IMR-90 (cell line): ENCODE data around the gene NPFFR1. TPM values are rescaled to one million over a fixed set of nuclear protein-coding genes. Genes with fewer than 3 reads are reported as not detected.
A peak's percentile ranks its signal among the peaks of the same experiment; 100 is the strongest.

Source experiments
- ATAC-seq: fragments of 200-7000 bp; cut with Tn5 transposase; 2 replicates; pipeline ENCODE4 v1.9.1; 2020; ENCODE audit warnings: low read depth, mild to moderate bottlenecking, moderate library complexity
- BruUV-seq: library from RNA; stranded (reverse); fragments of 400-500 nt; replicated peaks from 2 replicates; lab custom pipeline; 2021; lab: Mats Ljungman, UMichigan
- CTCF ChIA-PET: fragments of 300-600 bp; formaldehyde crosslinking; extraction: SDS; loops from one replicate; lab custom pipeline; 2021; ENCODE audit warnings: antibody characterized with exemption; lab: Yijun Ruan, JAX
- POLR2A ChIA-PET: fragments of 300-600 bp; sonication (Branson Sonifier 250); formaldehyde crosslinking; loops from one replicate; lab custom pipeline; 2022; ENCODE audit warnings: antibody characterized with exemption; ENCODE audit not compliant: unreplicated experiment; lab: Charles Lee
- DNase-seq: peaks from one replicate; pipeline ENCODE4 v3.0.0; 2013
- H2AFZ ChIP-seq: replicated peaks from 2 replicates; pipeline ENCODE3; 2013; ENCODE audit warnings: low read length, mild to moderate bottlenecking; ENCODE audit not compliant: poor library complexity
- H2AK5ac ChIP-seq: 2 replicates; pipeline ENCODE4 v1.6.1; 2013; ENCODE audit warnings: low read depth, low read length, inconsistent platforms
- H2AK9ac ChIP-seq: replicated peaks from 2 replicates; pipeline ENCODE3; 2013; ENCODE audit warnings: mild to moderate bottlenecking, low read depth, low read length, moderate library complexity; ENCODE audit not compliant: poor library complexity
- H2BK120ac ChIP-seq: 2 replicates; pipeline ENCODE4 v1.6.1; 2013; ENCODE audit warnings: low read depth, low read length, inconsistent platforms
- H2BK15ac ChIP-seq: 3 replicates; pipeline ENCODE4 v1.6.1; 2013; ENCODE audit warnings: low read depth, low read length, inconsistent platforms
- H2BK20ac ChIP-seq: 2 replicates; pipeline ENCODE4 v1.6.1; 2013; ENCODE audit warnings: low read depth, mild to moderate bottlenecking, inconsistent platforms, low read length, moderate library complexity
- H2BK5ac ChIP-seq: 2 replicates; pipeline ENCODE4 v1.6.1; 2013; ENCODE audit warnings: mild to moderate bottlenecking, low read depth, low read length, inconsistent platforms; ENCODE audit not compliant: poor library complexity, severe bottlenecking
- H3K14ac ChIP-seq: replicated peaks from 2 replicates; pipeline ENCODE4 v1.6.1; 2013; ENCODE audit warnings: low read depth, low read length, inconsistent platforms
- H3K18ac ChIP-seq: 2 replicates; pipeline ENCODE4 v1.6.1; 2013; ENCODE audit warnings: low read depth, low read length, control low read depth
- H3K23ac ChIP-seq: 2 replicates; pipeline ENCODE4 v1.6.1; 2013; ENCODE audit warnings: low read depth, low read length, inconsistent platforms
- H3K27ac ChIP-seq: 2 replicates; pipeline ENCODE4 v1.5.1; 2013; ENCODE audit warnings: mild to moderate bottlenecking, control low read depth, low read length; ENCODE audit not compliant: insufficient read depth
- H3K27me3 ChIP-seq: 2 replicates; pipeline ENCODE4 v1.6.1; 2013; ENCODE audit warnings: low read length; ENCODE audit not compliant: control insufficient read depth, insufficient read depth
- H3K36me3 ChIP-seq: 2 replicates; pipeline ENCODE4 v1.6.1; 2013; ENCODE audit warnings: low read length, mixed read lengths; ENCODE audit not compliant: control insufficient read depth, insufficient read depth
- H3K4ac ChIP-seq: 2 replicates; pipeline ENCODE4 v1.6.1; 2013; ENCODE audit warnings: low read depth, low read length, inconsistent platforms
- H3K4me1 ChIP-seq: 2 replicates; pipeline ENCODE4 v1.6.1; 2013; ENCODE audit warnings: low read length, mixed read lengths; ENCODE audit not compliant: control insufficient read depth, insufficient read depth
- H3K4me2 ChIP-seq: 2 replicates; pipeline ENCODE4 v1.6.1; 2013; ENCODE audit warnings: low read depth, mild to moderate bottlenecking, control low read depth, low read length, moderate library complexity
- H3K4me3 ChIP-seq: 2 replicates; pipeline ENCODE4 v1.5.1; 2013; ENCODE audit warnings: low read depth, mild to moderate bottlenecking, control low read depth, low read length, moderate library complexity; ENCODE audit not compliant: insufficient read depth
- H3K56ac ChIP-seq: 2 replicates; pipeline ENCODE4 v1.6.1; 2013; ENCODE audit warnings: low read length, inconsistent platforms; ENCODE audit not compliant: insufficient read depth; ENCODE audit errors: extremely low read depth
- H3K79me1 ChIP-seq, 2 experiments: 2 replicates each; pipeline ENCODE4 v1.6.1; 2013; ENCODE audit warnings: low read length in 2 of 2, inconsistent platforms in 1 of 2, low read depth in 1 of 2
- H3K9ac ChIP-seq: 2 replicates; pipeline ENCODE4 v1.6.1; 2013; ENCODE audit warnings: low read depth, low read length, control low read depth
- H3K9me1 ChIP-seq: 2 replicates; pipeline ENCODE4 v1.6.1; 2013; ENCODE audit warnings: low read length, inconsistent platforms; ENCODE audit not compliant: insufficient read depth
- H3K9me3 ChIP-seq: 2 replicates; pipeline ENCODE4 v1.6.1; 2013; ENCODE audit warnings: low read length; ENCODE audit not compliant: control insufficient read depth, insufficient read depth
- H4K20me1 ChIP-seq: 2 replicates; pipeline ENCODE4 v1.6.1; 2013; ENCODE audit warnings: low read length, inconsistent platforms; ENCODE audit not compliant: insufficient read depth
- H4K5ac ChIP-seq: 2 replicates; pipeline ENCODE4 v1.6.1; 2013; ENCODE audit warnings: mild to moderate bottlenecking, low read depth, low read length, control low read depth
- H4K8ac ChIP-seq, 2 experiments: 2 replicates each; pipeline ENCODE4 v1.6.1; 2013; ENCODE audit warnings: low read depth in 2 of 2, low read length in 2 of 2, control low read depth in 1 of 2, inconsistent platforms in 1 of 2
- H4K91ac ChIP-seq: 2 replicates; pipeline ENCODE4 v1.6.1; 2013; ENCODE audit warnings: low read depth, low read length, inconsistent platforms; ENCODE audit not compliant: insufficient read depth
- FOS ChIP-seq: fragments of 150-350 bp; IDR thresholded peaks from 2 replicates; pipeline ENCODE4 v1.6.1; 2016; ENCODE audit warnings: low read depth, low read length
- POLR2A ChIP-seq: IDR thresholded peaks from 2 replicates; pipeline ENCODE4 v1.6.1; 2012; ENCODE audit warnings: mild to moderate bottlenecking, low read depth, low read length
- WGBS, 2 experiments: methylation state at CpG; one replicate each; pipeline versions ENCODE4 v1.1.5 to v1.1.7; 2013; ENCODE audit warnings: missing lambda C conversion rate in 2 of 2; ENCODE audit not compliant: insufficient read length in 1 of 2; ENCODE audit errors: extremely low coverage in 2 of 2; 5-methylcytosine and 5-hydroxymethylcytosine counted together
- dilution Hi-C: fragments of 300-500 bp; cut with HindIII; formaldehyde crosslinking; loops from one replicate; pipeline ENCODE4 v1.14.3; 2018; ENCODE audit warnings: low sequenced_read_pairs; ENCODE audit not compliant: unreplicated experiment
- in situ Hi-C: fragments of 300-500 bp; cut with MboI; formaldehyde crosslinking; loops from 3 replicates; pipeline ENCODE4 v1.14.3; 2019; ENCODE audit warnings: low sequenced_read_pairs, inconsistent platforms, mixed read lengths
- intact Hi-C: fragments of 100-400 bp; cut with micrococcal nuclease; formaldehyde crosslinking; loops from 2 replicates; pipeline ENCODE4 v1.10.0; 2022
- polyA plus RNA-seq, 3 experiments: library from polyadenylated mRNA; depleted of rRNA; stranded (reverse); fragments of >200 nt; gene quantifications; 2 replicates each; pipeline ENCODE4 v1.2.3, GENCODE V29; 2012; ENCODE audit warnings: low replicate concordance in 1 of 3
- total RNA-seq: library from RNA; depleted of rRNA; stranded (reverse); fragments of >200 nt; gene quantifications from 2 replicates; pipeline ENCODE4 v1.2.3, GENCODE V29; 2012

NPFFR1 gene
- total and polyA plus RNA-seq, 2 of the 4 experiments (the other 2 are of a cell fraction) = not detected

- in situ Hi-C loops = loop anchor here (5.0 kb wide), 1 partner anchor 130 kb away; no protein-coding TSS in a partner anchor
- TF ChIP-seq POLR2A = 0 out of 2 replicates have a peak, but pooled peaks have one; percentile 5
- no peak for TF ChIP-seq FOS
Observed at GRCh38 chr10:70232859-70233108, 51.0 kb downstream of the NPFFR1 start.

More at GRCh38 chr10:70232859-70233108, 51.0 kb downstream of the NPFFR1 start:
- H3K18ac ChIP-seq = no peak overlapping the region; the same call in 1 of the 2 replicates
- H3K36me3 ChIP-seq = 0 out of 2 replicates have a peak, but pooled peaks cover 4% of the 10 kb centered on the region
- H3K79me1 ChIP-seq = peaks cover 24 to 44% of the 10 kb centered on the region in 2 experiments
- no peaks in the 10 kb centered on the region for H3K9me3 ChIP-seq
- peak overlapping the region; percentile 70 for H3K9ac ChIP-seq
- BruUV-seq = no TSS peak
- peak overlapping the region; percentile 29 for H2BK5ac ChIP-seq
- peaks cover 2% of the 10 kb centered on the region; the same call in 1 of the 2 replicates for H3K4me1 ChIP-seq
- H3K9me1 ChIP-seq = 0 out of 2 replicates have a peak, but pooled peaks cover 2% of the 10 kb centered on the region
- H3K4ac ChIP-seq = peak overlapping the region; percentile 88
- H2BK15ac ChIP-seq = no peak overlapping the region
- H3K4me2 ChIP-seq = peak overlapping the region; percentile 69
- H3K23ac ChIP-seq = peak overlapping the region; percentile 77
- peaks cover 17% of the 10 kb centered on the region for H4K20me1 ChIP-seq
- no peaks in the 10 kb centered on the region for H3K27me3 ChIP-seq
- ChIA-PET CTCF (interaction anchor here (0.6 to 1.5 kb wide), 2 partner anchors 124 to 132 kb away, joined by 3 to 6 read pairs; no protein-coding TSS in a partner anchor), POLR2A (no interaction called here)
- H3K56ac ChIP-seq = peak overlapping the region; percentile 80
- H3K4me3 ChIP-seq = peak overlapping the region; percentile 76
- peak overlapping the region; percentile 79; the same call in 1 of the 2 replicates for H4K91ac ChIP-seq
- peak overlapping the region; percentile 47 for H3K27ac ChIP-seq
- no CpG with 5 or more reads among the region's 18 CpGs for WGBS, 2 experiments
- H2AK9ac ChIP-seq = peak overlapping the region; percentile 94
- intact Hi-C loops = loop anchor here (1.0 kb wide), 2 partner anchors 35 to 132 kb away; no protein-coding TSS in a partner anchor
- dilution Hi-C loops = no loop called here
- H2AK5ac ChIP-seq = peak overlapping the region; percentile 31; the same call in 1 of the 2 replicates
- H4K5ac ChIP-seq = no peak overlapping the region
- no peak overlapping the region for H2BK120ac ChIP-seq
- peak overlapping the region; percentile 66 for H3K14ac ChIP-seq
- peak overlapping the region; percentile 99 for H2AFZ ChIP-seq
- no peak for ATAC-seq
- H2BK20ac ChIP-seq = no peak overlapping the region
- peak overlapping the region in 1 of 2 experiments; percentile 74; a peak in 1 of 4 replicates for H4K8ac ChIP-seq
- DNase-seq = no peak
